ENCODE measurements around the gene CCDC149. TPM values are rescaled to one million over a fixed set of nuclear protein-coding genes. Genes with fewer than 3 reads are reported as not detected.

CCDC149 gene
- total and polyA plus RNA-seq, 2 of the 4 experiments (the other 2 are of a cell fraction): 6.7 to 7.0 TPM

DNA sequence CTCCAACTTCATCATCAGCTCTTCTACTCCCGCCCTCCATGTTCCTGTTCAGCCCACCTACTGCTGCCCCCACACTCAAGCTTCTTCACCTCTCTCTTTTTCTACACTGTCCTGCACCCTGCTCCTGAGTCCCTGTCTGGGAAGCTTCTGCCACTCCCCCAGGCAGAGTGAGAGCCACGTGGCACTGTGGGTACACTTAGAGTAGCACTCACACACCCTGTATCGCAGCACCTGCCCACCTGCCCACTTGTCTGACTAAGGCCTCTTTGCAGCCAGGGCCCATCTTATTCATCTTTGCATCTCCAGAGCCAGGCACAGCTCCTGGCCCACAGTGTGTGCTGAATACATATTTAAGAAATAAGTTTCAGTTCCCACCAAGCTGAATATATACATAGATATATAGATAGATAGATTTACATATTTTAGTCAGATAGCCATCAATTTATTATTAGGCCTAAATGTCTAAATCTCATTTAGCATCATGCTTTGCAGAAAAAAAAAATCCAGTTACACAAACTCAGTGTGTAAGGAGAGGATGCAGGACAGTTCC, 24.9 kb downstream of the CCDC149 start:
- Histone ChIP-seq H2AFZ (replicated peaks; ENCODE audit: low read length, poor library complexity) (no peak overlapping the region), H3K4ac (ENCODE audit: low read depth, low read length) (no peak overlapping the region), H2BK20ac (ENCODE audit: low read depth, low read length) (no peak overlapping the region), H4K5ac (ENCODE audit: low read depth, low read length) (no peak overlapping the region), H3K27me3 (ENCODE audit: control insufficient read depth, insufficient read depth, low read length) (no peaks in the 10 kb centered on the region), H2AK5ac (ENCODE audit: low read depth, low read length) (no peak overlapping the region), H2AK9ac (replicated peaks; ENCODE audit: low read depth, low read length, poor library complexity) (no peak overlapping the region), H4K20me1 (ENCODE audit: insufficient read depth, low read length) (no peaks in the 10 kb centered on the region), H4K8ac (ENCODE audit: low read depth in 2 of 2, low read length in 2 of 2) (no peak overlapping the region), H3K4me2 (ENCODE audit: low read depth, low read length) (no peak overlapping the region), H3K36me3 (ENCODE audit: control insufficient read depth, insufficient read depth, low read length) (no peaks in the 10 kb centered on the region), H3K18ac (ENCODE audit: low read depth, low read length) (no peak overlapping the region), H3K9me3 (ENCODE audit: control insufficient read depth, insufficient read depth, low read length) (no peaks in the 10 kb centered on the region), H2BK15ac (ENCODE audit: low read depth, low read length) (no peak overlapping the region), H3K14ac (replicated peaks; ENCODE audit: low read depth, low read length) (no peak overlapping the region), H3K27ac (ENCODE audit: insufficient read depth, low read length) (no peak overlapping the region), H3K56ac (ENCODE audit: extremely low read depth, insufficient read depth, low read length) (no peak overlapping the region), H3K4me3 (ENCODE audit: insufficient read depth, low read depth, low read length) (no peak overlapping the region), H3K9me1 (ENCODE audit: insufficient read depth, low read length) (peaks cover 5% of the 10 kb centered on the region; the same call in 1 of the 2 replicates), H3K9ac (ENCODE audit: low read depth, low read length) (no peak overlapping the region), H3K79me1 (ENCODE audit: low read depth in 1 of 2, low read length in 2 of 2) (0 out of 4 replicates have a peak, but pooled peaks cover 0 to 2% of the 10 kb centered on the region in 2 experiments), H3K23ac (ENCODE audit: low read depth, low read length) (no peak overlapping the region), H4K91ac (ENCODE audit: insufficient read depth, low read depth, low read length) (no peak overlapping the region), H3K4me1 (ENCODE audit: control insufficient read depth, insufficient read depth, low read length) (peaks cover 3% of the 10 kb centered on the region; the same call in 1 of the 2 replicates), H2BK120ac (ENCODE audit: low read depth, low read length) (no peak overlapping the region), H2BK5ac (ENCODE audit: low read depth, low read length, poor library complexity, severe bottlenecking) (no peak overlapping the region)
- 75% methylated on average over 1 of the region's 3 CpGs; no CpG with 5 or more reads in 1 of the 2 experiments for WGBS, 2 experiments (ENCODE audit: extremely low coverage in 2 of 2, insufficient read length in 1 of 2)
- TF ChIP-seq BHLHE40 (IDR thresholded peaks at IDR 0.05; ENCODE audit: low read depth, low read length) (no peak), MAFK (IDR thresholded peaks at IDR 0.05; ENCODE audit: low read depth, low read length) (no peak), RAD21 (IDR thresholded peaks at IDR 0.05; ENCODE audit: low read length) (no peak), MXI1 (IDR thresholded peaks at IDR 0.05; ENCODE audit: borderline replicate concordance, low read depth, low read length) (no peak), SMC3 (IDR thresholded peaks at IDR 0.05; ENCODE audit: low read depth, low read length) (no peak), CHD1 (IDR thresholded peaks at IDR 0.05; ENCODE audit: low read depth, low read length) (no peak), FOS (IDR thresholded peaks at IDR 0.05; ENCODE audit: low read depth, low read length) (no peak), RFX5 (IDR thresholded peaks at IDR 0.05; ENCODE audit: low read depth, low read length) (no peak), MAZ (IDR thresholded peaks at IDR 0.05; ENCODE audit: borderline replicate concordance, low read depth, low read length) (no peak), RCOR1 (IDR thresholded peaks at IDR 0.05; ENCODE audit: insufficient replicate concordance, low read length) (no peak), POLR2A (IDR thresholded peaks at IDR 0.05; ENCODE audit: low read depth, low read length) (no peak), CEBPB (IDR thresholded peaks at IDR 0.05; ENCODE audit: low read depth, low read length) (no peak)
- TF ChIP-seq, protein P1, sequence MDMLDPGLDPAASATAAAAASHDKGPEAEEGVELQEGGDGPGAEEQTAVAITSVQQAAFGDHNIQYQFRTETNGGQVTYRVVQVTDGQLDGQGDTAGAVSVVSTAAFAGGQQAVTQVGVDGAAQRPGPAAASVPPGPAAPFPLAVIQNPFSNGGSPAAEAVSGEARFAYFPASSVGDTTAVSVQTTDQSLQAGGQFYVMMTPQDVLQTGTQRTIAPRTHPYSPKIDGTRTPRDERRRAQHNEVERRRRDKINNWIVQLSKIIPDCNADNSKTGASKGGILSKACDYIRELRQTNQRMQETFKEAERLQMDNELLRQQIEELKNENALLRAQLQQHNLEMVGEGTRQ (IDR thresholded peaks at IDR 0.05; ENCODE audit: low read depth, low read length): no peak
- TF ChIP-seq, protein P2, sequence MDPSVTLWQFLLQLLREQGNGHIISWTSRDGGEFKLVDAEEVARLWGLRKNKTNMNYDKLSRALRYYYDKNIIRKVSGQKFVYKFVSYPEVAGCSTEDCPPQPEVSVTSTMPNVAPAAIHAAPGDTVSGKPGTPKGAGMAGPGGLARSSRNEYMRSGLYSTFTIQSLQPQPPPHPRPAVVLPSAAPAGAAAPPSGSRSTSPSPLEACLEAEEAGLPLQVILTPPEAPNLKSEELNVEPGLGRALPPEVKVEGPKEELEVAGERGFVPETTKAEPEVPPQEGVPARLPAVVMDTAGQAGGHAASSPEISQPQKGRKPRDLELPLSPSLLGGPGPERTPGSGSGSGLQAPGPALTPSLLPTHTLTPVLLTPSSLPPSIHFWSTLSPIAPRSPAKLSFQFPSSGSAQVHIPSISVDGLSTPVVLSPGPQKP (IDR thresholded peaks at IDR 0.05; ENCODE audit: borderline replicate concordance, low read depth, low read length): no peak
- TF ChIP-seq, protein P3, sequence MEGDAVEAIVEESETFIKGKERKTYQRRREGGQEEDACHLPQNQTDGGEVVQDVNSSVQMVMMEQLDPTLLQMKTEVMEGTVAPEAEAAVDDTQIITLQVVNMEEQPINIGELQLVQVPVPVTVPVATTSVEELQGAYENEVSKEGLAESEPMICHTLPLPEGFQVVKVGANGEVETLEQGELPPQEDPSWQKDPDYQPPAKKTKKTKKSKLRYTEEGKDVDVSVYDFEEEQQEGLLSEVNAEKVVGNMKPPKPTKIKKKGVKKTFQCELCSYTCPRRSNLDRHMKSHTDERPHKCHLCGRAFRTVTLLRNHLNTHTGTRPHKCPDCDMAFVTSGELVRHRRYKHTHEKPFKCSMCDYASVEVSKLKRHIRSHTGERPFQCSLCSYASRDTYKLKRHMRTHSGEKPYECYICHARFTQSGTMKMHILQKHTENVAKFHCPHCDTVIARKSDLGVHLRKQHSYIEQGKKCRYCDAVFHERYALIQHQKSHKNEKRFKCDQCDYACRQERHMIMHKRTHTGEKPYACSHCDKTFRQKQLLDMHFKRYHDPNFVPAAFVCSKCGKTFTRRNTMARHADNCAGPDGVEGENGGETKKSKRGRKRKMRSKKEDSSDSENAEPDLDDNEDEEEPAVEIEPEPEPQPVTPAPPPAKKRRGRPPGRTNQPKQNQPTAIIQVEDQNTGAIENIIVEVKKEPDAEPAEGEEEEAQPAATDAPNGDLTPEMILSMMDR (conservative IDR thresholded peaks at IDR 0.05; ENCODE audit: low read depth, low read length): no peak
- in situ Hi-C loops (cut with MboI; ENCODE audit: low sequenced_read_pairs) (no loop called here), dilution Hi-C loops (cut with HindIII; ENCODE audit: low sequenced_read_pairs, unreplicated experiment) (no loop called here), intact Hi-C loops (cut with micrococcal nuclease) (no loop called here)
- no peak for DNase-seq
- ChIA-PET POLR2A (ENCODE audit: unreplicated experiment) (no interaction called here), CTCF (interaction anchor here (0.7 kb wide), 1 partner anchor 92 kb away, joined by 6 read pairs; no protein-coding TSS in a partner anchor)
- ATAC-seq (ENCODE audit: low read depth): no peak
- BruUV-seq (replicated peaks): no TSS peak

Data from IMR-90 (cell line).